Smooth muscle cell (in vitro differentiated cells): Measurements from ENCODE around the gene GXYLT2. TPM values are rescaled to one million over a fixed set of nuclear protein-coding genes. Genes with fewer than 3 reads are reported as not detected.

Experiments
- DNase-seq: peaks from one replicate; lab custom pipeline; 2025; ENCODE audit not compliant: unreplicated experiment; lab: John Stamatoyannopoulos, UW
- H2AFZ ChIP-seq: fragments of 200-600 bp; sonication (generic); 2 replicates; pipeline ENCODE4 v1.6.0; 2016; ENCODE audit warnings: antibody characterized with exemption, low read depth, mild to moderate bottlenecking
- H3F3A ChIP-seq: fragments of 200-600 bp; sonication (generic); 2 replicates; pipeline ENCODE4 v1.6.0; 2017; ENCODE audit warnings: antibody characterized with exemption, low read depth
- H3K27ac ChIP-seq: fragments of 200-600 bp; sonication (generic); 2 replicates; pipeline ENCODE4 v1.5.1; 2016; ENCODE audit warnings: low read depth, mild to moderate bottlenecking
- H3K27me3 ChIP-seq: fragments of 200-600 bp; sonication (generic); 2 replicates; pipeline ENCODE4 v1.6.1; 2016; ENCODE audit warnings: low read depth, mild to moderate bottlenecking
- H3K36me3 ChIP-seq: fragments of 200-600 bp; sonication (generic); 2 replicates; pipeline ENCODE4 v1.5.1; 2016; ENCODE audit warnings: low read depth
- H3K4me1 ChIP-seq: fragments of 200-600 bp; sonication (generic); 2 replicates; pipeline ENCODE4 v1.5.1; 2016; ENCODE audit warnings: low read depth
- H3K4me2 ChIP-seq: fragments of 200-600 bp; sonication (generic); 2 replicates; pipeline ENCODE4 v1.6.0; 2016; ENCODE audit warnings: mild to moderate bottlenecking
- H3K4me3 ChIP-seq: fragments of 200-600 bp; sonication (generic); 2 replicates; pipeline ENCODE4 v1.5.1; 2016; ENCODE audit warnings: mild to moderate bottlenecking
- H3K79me2 ChIP-seq: fragments of 200-600 bp; sonication (generic); 2 replicates; pipeline ENCODE4 v1.6.0; 2016; ENCODE audit warnings: low read depth, mild to moderate bottlenecking
- H3K9ac ChIP-seq: fragments of 200-600 bp; sonication (generic); 2 replicates; pipeline ENCODE4 v1.6.0; 2016; ENCODE audit warnings: low read depth
- H3K9me3 ChIP-seq: fragments of 200-600 bp; sonication (generic); replicated peaks from 2 replicates; pipeline ENCODE4 v1.5.1; 2016; ENCODE audit warnings: low read depth
- H4K20me1 ChIP-seq: fragments of 200-600 bp; sonication (generic); 2 replicates; pipeline ENCODE4 v1.6.0; 2016; ENCODE audit warnings: low read depth
- CTCF ChIP-seq: fragments of 200-600 bp; sonication (generic); IDR thresholded peaks from 2 replicates; pipeline ENCODE4 v1.5.1; 2017; ENCODE audit warnings: borderline replicate concordance, mild to moderate bottlenecking, antibody characterized with exemption; ENCODE audit not compliant: insufficient read depth, poor library complexity, severe bottlenecking
- WGBS: methylation state at CpG from one replicate; pipeline ENCODE4 v1.1.7; 2016; ENCODE audit warnings: low lambda C conversion rate; 5-methylcytosine and 5-hydroxymethylcytosine counted together
- polyA plus RNA-seq: library from polyadenylated mRNA; unstranded; fragments of >200 nt; fragmentation: Nextera tagmentation; extraction: Ambion mirVana; gene quantifications from 2 replicates; pipeline ENCODE4 v1.2.1, GENCODE V29; 2016
- total RNA-seq: library from RNA; depleted of rRNA; stranded (reverse); fragments of >200 nt; gene quantifications from 2 replicates; pipeline ENCODE4 v1.2.3, GENCODE V29; 2014

Gene GXYLT2
- total RNA-seq (16.9 and 17.0 TPM in 2 replicates), polyA plus RNA-seq (17.2 and 19.0 TPM in 2 replicates)

GRCh38 chr3:72887705-72888545 lies at the start of gene GXYLT2:
Gene GXYLT2 (plus strand): TSS chr3:72888046. CDS start chr3:72888234, 188 bp downstream.
- TF ChIP-seq CTCF: no peak
- no peaks in the 10 kb centered on the region for H3K9me3 ChIP-seq
- H3F3A ChIP-seq: peaks cover 28% of the 10 kb centered on the region
- peak within 1 kb of the TSS; percentile 84 for H3K4me3 ChIP-seq
- WGBS: under 1% methylated on average over 73 of the region's 96 CpGs
- no peaks in the 10 kb centered on the region for H4K20me1 ChIP-seq
- H3K4me1 ChIP-seq: peaks cover 34% of the 10 kb centered on the region
- peak within 1 kb of the TSS; percentile 100 for H3K4me2 ChIP-seq
- no peaks in the 10 kb centered on the region for H3K36me3 ChIP-seq
- H3K9ac ChIP-seq: peak within 1 kb of the TSS; percentile 65
- no peaks in the 10 kb centered on the region for H3K79me2 ChIP-seq
- H2AFZ ChIP-seq: peak within 1 kb of the TSS; percentile 98
- peak within 1 kb of the TSS; percentile 81 for H3K27ac ChIP-seq
- no peaks in the 10 kb centered on the region for H3K27me3 ChIP-seq
- DNase-seq: peak; percentile 33

- Histone ChIP-seq H3K4me3 (no peak overlapping the region), H3K4me2 (no peak overlapping the region), H3F3A (no peaks in the 10 kb centered on the region), H3K9me3 (no peaks in the 10 kb centered on the region), H3K27ac (no peak overlapping the region), H2AFZ (no peak overlapping the region), H3K79me2 (no peaks in the 10 kb centered on the region), H3K36me3 (peaks cover 14% of the 10 kb centered on the region), H4K20me1 (peaks cover 5% of the 10 kb centered on the region), H3K9ac (no peak overlapping the region), H3K4me1 (no peaks in the 10 kb centered on the region), H3K27me3 (no peaks in the 10 kb centered on the region)
- no peak for DNase-seq
- 74% methylated on average over 3 of the region's 3 CpGs for WGBS
- no peak for TF ChIP-seq CTCF
These were observed 48.8 kb upstream of the GXYLT2 start for GRCh38 chr3:72839057-72839456.

GRCh38 chr3:72844436-72844993 lies 43.3 kb upstream of the GXYLT2 start:
- 100% methylated on average over 1 of the region's 1 CpG for WGBS
- no peak for DNase-seq
- H4K20me1 ChIP-seq: peaks cover 19% of the 10 kb centered on the region

More at GRCh38 chr3:72844436-72844993, 43.3 kb upstream of the GXYLT2 start:
- Histone ChIP-seq H3K4me2 (no peak overlapping the region), H3K9me3 (no peaks in the 10 kb centered on the region), H3K79me2 (peaks cover 23% of the 10 kb centered on the region), H2AFZ (no peak overlapping the region), H3K4me1 (no peaks in the 10 kb centered on the region), H3K27ac (no peak overlapping the region), H3K4me3 (no peak overlapping the region), H3F3A (peaks cover 4% of the 10 kb centered on the region), H3K9ac (no peak overlapping the region), H3K27me3 (no peaks in the 10 kb centered on the region), H3K36me3 (peaks cover 9% of the 10 kb centered on the region)
- TF ChIP-seq CTCF: no peak
